GM12873 (cell line): ENCODE results near the gene CLBA1.

Experiments used
- CTCF ChIP-seq: IDR thresholded peaks from 2 replicates; pipeline ENCODE4 v1.5.1; 2012; ENCODE audit warnings: low read depth, mild to moderate bottlenecking, moderate library complexity, low read length, control low read depth; ENCODE audit not compliant: insufficient read depth; ENCODE audit errors: missing control alignments

Gene CLBA1

GRCh38 chr14:104939666-104940410 is 45.8 kb upstream of the CLBA1 start:
- TF ChIP-seq CTCF, result no peak

- no peak for TF ChIP-seq CTCF
These were observed 45.0 kb upstream of the CLBA1 start for GRCh38 chr14:104940526-104941150.

- no peak for TF ChIP-seq CTCF
These were observed 43.9 kb upstream of the CLBA1 start for GRCh38 chr14:104941508-104942365.

GRCh38 chr14:104942586-104942985 is 43.0 kb upstream of the CLBA1 start:
- TF ChIP-seq CTCF, result no peak

- TF ChIP-seq CTCF, result no peak
These were observed 36.9 kb upstream of the CLBA1 start for GRCh38 chr14:104948736-104949031.

GRCh38 chr14:104950021-104950420 is 35.6 kb upstream of the CLBA1 start:
- TF ChIP-seq CTCF, result no peak

- TF ChIP-seq CTCF, result no peak
These were observed 32.5 kb upstream of the CLBA1 start for GRCh38 chr14:104953097-104953496.
